Fibroblast of the aortic adventitia (primary cell): Measurements from ENCODE around the gene SCLT1. TPM values are rescaled to one million over a fixed set of nuclear protein-coding genes. Genes with fewer than 3 reads are reported as not detected.

Source experiments
- DNase-seq: peaks from one replicate; pipeline ENCODE4 v3.0.0-alpha.2; 2010; ENCODE audit warnings: low read depth
- H3K4me3 ChIP-seq: 2 replicates; pipeline ENCODE4 v1.5.1; 2011; ENCODE audit warnings: low read depth, mild to moderate bottlenecking, control low read depth, low read length, moderate library complexity
- total RNA-seq: library from RNA; depleted of rRNA; stranded (reverse); fragments of >200 nt; gene quantifications from 2 replicates; pipeline ENCODE4 v1.2.3, GENCODE V29; 2012; ENCODE audit warnings: low replicate concordance
- TF ChIP-seq, protein P1 (sequence below): IDR thresholded peaks from 2 replicates; pipeline ENCODE4 v1.5.1; 2011; ENCODE audit warnings: mild to moderate bottlenecking, low read length, control low read depth, inconsistent platforms; ENCODE audit not compliant: insufficient read depth

SCLT1 gene
- total RNA-seq, 1 donor, result 16.0 TPM

DNA sequence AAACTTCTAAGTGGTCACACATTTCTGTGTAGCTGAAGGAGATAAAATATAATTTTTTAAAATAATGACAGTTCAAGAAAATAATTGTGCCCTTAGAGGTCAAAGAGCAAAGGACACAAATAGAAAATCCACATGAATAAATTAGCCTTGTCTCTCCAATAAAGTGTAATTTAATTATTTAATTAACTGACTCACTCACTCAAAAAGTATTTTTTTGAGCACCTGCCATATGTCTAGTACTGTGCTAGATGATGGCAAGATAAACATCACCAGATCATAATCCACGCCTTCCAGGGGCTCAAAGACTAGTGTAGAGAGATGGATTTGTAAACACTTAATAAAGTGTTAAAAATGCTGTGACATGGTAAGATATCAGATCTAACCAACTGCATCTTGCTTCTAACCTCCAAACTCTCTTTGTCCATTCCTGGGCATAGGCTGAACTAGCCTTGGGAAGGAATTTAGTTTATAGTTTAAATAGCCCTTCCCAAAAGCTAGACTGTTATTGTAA, 112.5 kb downstream of the SCLT1 start:
- no peak overlapping the region for H3K4me3 ChIP-seq
- DNase-seq, result no peak
- TF ChIP-seq, protein P1, sequence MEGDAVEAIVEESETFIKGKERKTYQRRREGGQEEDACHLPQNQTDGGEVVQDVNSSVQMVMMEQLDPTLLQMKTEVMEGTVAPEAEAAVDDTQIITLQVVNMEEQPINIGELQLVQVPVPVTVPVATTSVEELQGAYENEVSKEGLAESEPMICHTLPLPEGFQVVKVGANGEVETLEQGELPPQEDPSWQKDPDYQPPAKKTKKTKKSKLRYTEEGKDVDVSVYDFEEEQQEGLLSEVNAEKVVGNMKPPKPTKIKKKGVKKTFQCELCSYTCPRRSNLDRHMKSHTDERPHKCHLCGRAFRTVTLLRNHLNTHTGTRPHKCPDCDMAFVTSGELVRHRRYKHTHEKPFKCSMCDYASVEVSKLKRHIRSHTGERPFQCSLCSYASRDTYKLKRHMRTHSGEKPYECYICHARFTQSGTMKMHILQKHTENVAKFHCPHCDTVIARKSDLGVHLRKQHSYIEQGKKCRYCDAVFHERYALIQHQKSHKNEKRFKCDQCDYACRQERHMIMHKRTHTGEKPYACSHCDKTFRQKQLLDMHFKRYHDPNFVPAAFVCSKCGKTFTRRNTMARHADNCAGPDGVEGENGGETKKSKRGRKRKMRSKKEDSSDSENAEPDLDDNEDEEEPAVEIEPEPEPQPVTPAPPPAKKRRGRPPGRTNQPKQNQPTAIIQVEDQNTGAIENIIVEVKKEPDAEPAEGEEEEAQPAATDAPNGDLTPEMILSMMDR, result no peak

DNA sequence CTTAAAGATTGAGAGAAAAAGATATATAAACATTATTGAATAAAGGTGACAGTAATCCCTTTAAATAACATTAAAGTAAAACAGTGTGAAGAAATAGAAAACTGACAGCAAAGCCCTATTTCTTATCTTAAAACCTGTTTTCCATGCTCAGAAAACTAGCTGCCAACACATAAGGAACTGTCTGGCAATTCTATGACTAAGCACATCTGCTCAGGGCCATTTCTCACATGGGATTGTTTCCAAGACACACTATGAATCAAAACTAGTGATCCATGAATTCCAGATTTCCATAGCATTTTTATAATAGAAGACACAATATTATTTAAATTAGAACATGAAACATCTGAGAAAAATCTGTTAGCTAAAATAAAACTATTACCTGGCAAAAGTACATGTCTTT, 113.4 kb downstream of the SCLT1 start:
- TF ChIP-seq, protein P1, result no peak
- no peak overlapping the region for H3K4me3 ChIP-seq
- DNase-seq, result peak; percentile 93

DNA sequence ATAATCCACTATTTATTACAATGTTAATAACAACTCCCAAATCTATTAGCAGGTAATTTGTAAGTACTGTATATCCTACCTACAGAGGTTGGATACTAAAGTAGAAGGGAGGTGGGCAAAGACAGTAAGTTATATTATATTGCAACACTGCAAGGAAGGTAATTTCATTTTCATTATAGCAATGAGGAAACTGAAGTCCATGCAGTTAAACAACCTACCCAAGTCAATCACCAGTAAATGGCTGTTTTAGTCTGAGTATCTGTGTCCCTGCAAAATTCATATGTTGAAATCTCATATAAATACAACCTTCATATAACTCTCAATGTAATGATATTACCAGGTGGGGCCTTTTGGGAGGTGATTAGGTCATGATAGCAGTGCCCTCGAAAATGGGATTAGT, 114.4 kb downstream of the SCLT1 start:
- TF ChIP-seq, protein P1, result no peak
- H3K4me3 ChIP-seq, result no peak overlapping the region
- DNase-seq, result no peak

DNA sequence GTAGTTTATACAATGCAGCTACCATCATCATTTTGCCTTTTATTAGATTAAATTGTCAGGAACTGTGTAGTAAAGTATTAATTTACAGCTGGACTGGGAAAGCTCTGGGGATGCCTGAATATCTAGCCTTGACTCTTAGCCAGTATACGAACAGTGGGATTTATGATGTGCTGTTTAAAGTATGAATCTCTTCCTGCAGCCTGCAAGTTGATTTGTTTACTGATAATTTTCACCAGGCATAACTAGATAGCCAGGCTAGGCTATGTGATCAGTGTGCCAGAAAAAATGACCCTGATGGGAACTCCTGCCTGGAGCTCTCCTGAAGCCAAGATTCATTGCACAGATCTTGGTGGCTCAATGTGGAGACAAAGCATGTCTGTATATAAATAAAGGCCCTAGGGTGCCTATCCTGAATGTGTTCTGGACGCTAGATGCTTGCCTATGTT, 119.2 kb downstream of the SCLT1 start:
- TF ChIP-seq, protein P1, result no peak
- peak; percentile 60 for DNase-seq
- no peak overlapping the region for H3K4me3 ChIP-seq

DNA sequence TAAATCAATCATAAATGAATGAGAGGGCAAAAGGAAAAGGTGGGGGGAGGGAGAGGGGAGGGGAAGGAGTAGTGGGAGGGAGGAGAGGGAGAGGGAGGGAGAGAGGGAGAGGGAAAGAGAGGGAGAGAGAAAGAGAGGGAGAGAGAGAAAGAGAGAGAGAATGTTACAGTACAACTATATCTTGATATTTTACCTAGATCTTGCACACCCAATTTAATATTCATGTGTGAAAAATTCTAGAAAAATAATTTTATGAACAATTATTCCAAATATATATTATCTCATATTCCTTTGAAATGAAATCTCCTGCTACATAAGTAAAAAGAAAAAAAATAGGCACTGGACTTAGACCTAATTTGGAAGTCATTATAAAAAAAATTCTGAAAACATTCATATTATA, 120.0 kb downstream of the SCLT1 start:
- no peak overlapping the region for H3K4me3 ChIP-seq
- TF ChIP-seq, protein P1, result no peak
- DNase-seq, result no peak

DNA sequence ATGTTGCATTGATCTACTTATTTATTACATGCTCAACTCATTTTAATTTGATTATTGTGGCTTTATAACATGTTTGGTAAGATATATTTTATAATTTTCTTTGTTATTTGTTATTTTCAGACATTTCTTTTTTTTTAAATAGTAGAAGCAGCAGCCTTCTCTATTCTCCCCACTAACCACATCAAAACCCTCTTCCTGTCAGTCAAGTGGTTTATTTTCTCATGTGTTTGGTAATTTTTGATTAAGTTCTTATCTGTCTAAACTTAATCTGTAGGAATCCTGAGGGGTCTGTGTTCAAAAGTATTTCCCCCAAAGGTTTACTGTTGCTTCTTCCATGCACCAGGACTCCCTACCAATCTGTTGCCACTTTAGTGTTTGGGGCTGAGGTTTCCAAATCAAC, 131.9 kb downstream of the SCLT1 start:
- no peak overlapping the region for H3K4me3 ChIP-seq
- no peak for DNase-seq
- TF ChIP-seq, protein P1, result no peak

DNA sequence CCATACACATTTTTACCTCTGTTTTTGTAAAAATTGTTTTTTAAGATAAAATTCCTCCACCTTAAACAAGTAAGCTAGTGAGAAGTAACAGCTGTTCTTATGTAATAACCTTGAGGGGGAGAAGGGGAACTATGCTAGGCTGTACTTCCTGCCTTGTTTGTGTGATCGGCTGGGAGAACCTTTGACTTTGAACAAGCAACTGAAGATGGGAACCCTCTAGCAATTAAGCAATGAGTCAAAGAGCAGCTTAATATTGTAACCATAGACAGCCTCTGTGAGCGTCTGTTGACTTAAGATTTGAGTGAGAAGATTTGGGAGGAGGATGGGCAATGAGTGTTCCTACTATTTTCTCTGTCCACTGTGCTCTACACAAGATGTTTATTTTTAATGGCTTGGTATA, 135.1 kb downstream of the SCLT1 start:
- TF ChIP-seq, protein P1, result no peak
- H3K4me3 ChIP-seq, result no peak overlapping the region
- DNase-seq, result no peak
